Measurements from ENCODE around the gene RABGAP1.

The RABGAP1 gene

GRCh38 chr9:123081824-123082223 lies 141.0 kb downstream of the RABGAP1 start:
- DNase-seq (ENCODE audit: low spot score): no peak

- DNase-seq (ENCODE audit: low spot score): no peak
These were observed 142.9 kb downstream of the RABGAP1 start for GRCh38 chr9:123083680-123084079.

DNA sequence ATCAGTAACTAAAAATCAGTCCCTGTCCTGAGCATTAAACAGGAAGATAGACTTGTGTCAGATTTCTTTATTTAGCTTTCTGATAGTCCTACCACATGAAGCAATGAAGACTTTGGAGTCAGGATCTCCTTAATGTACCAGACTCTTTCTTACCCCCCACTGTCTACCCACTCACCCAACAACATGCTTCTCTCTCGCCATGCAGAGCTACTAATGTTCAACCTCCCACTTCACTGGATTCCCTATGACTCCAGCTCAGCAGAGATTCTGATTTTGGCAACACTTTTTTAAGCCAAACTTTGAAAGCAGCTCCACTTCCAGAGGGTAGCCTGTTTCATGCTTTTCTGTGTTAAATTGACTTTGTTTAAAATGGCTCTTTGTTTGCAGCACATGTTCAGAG lies 143.4 kb downstream of the RABGAP1 start:
- no peak for DNase-seq (ENCODE audit: low spot score)

DNA sequence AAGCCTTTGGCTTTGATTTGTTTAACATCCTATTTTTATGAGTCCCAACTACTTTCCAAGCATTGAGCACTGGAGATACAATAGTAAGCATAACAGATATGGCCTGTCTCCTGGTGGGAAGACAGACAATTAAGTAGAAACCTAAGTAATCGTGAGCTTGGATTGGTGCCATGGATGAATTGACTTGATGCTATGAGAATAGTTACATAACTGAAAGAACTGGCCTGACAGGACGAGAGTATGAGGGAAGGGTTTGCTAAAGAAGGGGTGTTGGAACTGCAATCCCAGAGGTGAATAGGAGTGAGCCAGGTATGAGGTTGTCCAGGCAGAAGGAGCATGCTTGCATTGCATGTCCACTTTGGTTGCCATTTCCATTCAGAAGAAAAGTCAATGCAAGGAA lies 145.1 kb downstream of the RABGAP1 start:
- no peak for DNase-seq (ENCODE audit: low spot score)

DNA sequence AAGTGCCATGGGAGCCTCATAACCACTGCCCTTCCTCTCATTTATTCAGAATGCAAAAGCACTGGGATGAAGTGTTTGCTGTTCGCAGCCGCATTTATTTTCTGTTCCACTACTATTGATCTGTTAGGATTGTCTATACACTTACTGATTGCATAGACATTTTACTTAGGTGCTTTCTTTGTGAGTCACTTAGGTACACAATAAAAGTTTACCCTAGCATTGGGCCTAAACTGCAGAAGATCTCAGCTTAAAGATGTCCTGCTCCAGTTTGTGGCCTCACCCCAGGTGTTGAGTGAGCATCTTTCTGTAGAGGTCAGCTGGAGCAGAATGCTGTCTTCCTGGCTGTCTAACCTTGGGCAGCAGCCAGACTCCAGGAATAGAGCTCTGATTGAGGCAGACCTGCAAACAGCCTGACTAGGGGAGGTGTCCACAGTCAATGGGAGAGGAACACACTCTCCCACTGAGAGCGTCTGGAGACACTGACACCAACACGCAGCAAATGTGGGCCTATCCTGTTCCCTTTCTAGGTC lies 146.6 kb downstream of the RABGAP1 start:
- DNase-seq (ENCODE audit: low spot score): no peak

GRCh38 chr9:123089040-123089439 lies 148.2 kb downstream of the RABGAP1 start:
- DNase-seq (ENCODE audit: low spot score): no peak

DNA sequence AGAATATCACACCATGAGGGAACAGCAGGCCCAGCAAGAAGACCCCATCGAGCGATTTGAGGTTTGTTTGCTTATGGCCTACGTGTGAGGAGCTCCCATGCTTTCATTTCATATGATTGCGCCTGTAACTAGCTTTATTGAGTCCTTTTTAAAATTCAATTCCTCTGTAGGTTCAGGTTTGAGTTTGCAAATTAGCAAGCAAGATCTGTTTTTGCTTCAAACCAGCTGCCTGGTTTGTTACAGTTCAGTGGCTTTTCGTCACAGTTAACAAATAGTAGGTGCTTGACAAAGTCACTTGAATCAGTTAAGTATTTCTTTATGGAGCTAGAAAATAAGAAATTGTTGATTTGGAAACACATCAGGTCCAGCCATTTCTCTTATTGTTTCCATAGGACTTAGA lies 149.0 kb downstream of the RABGAP1 start:
- no peak for DNase-seq (ENCODE audit: low spot score)

DNA sequence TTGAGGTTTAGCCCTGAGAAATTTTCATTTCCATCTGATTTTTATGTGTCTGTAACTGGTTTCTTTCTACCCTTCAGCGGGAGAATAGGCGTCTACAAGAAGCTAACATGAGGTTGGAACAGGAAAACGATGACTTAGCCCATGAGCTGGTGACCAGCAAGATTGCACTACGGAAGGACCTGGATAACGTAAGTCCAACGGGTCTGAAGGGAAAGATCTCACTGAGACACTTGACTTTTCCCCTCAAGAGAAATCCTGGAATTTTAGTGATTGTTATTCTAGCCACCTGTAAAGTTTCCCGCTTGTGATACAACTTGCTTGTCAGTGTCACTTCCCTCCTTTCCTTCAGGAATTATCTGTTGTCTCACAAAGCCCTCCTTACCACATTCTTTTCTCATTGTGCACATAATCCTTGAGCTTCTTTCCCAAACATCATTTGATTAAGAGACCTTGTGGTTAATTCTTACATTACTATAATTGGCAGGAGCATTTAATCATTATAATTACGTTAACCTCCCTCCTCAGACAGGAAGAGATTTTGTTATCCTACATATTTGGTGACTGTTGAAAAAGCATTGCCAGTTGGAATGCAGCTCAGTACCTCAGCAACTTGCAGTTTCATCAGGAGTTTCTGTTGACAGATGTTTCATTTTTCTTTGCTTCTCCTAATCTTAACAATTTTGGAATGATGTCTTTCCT lies 149.5 kb downstream of the RABGAP1 start:
- DNase-seq (ENCODE audit: low spot score): no peak

GRCh38 chr9:123090956-123091355 lies 150.1 kb downstream of the RABGAP1 start:
- no peak for DNase-seq (ENCODE audit: low spot score)

GRCh38 chr9:123091459-123091858 lies 150.6 kb downstream of the RABGAP1 start:
- DNase-seq (ENCODE audit: low spot score): no peak

GRCh38 chr9:123093141-123093540 lies 152.3 kb downstream of the RABGAP1 start:
- no peak for DNase-seq (ENCODE audit: low spot score)

- no peak for DNase-seq (ENCODE audit: low spot score)
These were observed 156.2 kb downstream of the RABGAP1 start for GRCh38 chr9:123096987-123097386.

DNA sequence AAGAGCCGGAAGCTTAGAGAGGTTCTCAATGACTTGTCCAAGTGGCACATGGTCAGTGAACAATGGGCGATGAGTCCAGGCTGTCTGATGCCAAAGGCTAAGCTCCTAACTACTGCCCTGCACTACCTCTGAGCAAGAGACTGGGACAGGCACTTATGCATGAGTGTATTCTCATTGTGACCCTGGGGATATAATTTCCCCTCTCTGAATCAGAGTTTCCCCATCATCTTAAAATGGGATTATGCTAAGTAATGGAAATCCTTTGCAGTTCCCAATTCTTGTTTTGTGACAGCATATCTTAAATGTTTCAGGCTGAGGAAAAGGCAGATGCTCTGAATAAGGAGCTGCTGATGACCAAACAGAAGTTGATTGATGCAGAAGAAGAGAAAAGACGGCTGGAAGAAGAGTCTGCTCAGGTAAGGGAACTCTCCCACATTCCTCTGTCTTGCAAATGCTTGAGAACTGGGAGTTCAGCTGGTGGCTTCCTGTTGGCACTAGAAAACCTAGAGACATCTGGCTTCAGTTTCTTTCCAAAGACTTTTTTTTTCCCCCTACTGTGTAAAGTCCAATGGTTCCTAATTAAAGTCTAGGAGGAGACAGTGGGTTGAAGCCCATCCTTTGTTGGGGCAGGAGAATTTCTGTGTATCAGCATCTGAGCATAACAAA lies 156.7 kb downstream of the RABGAP1 start:
- no peak for DNase-seq (ENCODE audit: low spot score)

DNA sequence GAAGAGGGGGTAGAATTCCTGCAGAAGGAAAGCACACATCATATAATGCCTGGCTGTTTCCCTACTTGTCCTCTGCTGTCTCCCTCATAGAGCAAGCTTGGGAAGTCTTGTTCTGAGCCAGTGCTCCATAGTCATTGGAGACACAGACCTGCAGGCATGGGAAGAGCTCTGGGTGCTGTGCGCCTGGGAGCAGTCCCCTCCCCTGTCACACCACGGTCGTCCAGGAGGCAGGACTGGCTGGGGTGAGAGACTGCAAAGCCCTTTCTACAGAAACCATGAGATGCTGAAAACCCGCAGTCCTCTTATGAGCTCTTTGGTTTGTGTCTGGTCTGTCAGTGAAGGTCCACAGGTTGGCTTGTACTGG lies 157.3 kb downstream of the RABGAP1 start:
- no peak for DNase-seq (ENCODE audit: low spot score)

- no peak for DNase-seq (ENCODE audit: low spot score)
These were observed 158.2 kb downstream of the RABGAP1 start for GRCh38 chr9:123099042-123099441.

DNA sequence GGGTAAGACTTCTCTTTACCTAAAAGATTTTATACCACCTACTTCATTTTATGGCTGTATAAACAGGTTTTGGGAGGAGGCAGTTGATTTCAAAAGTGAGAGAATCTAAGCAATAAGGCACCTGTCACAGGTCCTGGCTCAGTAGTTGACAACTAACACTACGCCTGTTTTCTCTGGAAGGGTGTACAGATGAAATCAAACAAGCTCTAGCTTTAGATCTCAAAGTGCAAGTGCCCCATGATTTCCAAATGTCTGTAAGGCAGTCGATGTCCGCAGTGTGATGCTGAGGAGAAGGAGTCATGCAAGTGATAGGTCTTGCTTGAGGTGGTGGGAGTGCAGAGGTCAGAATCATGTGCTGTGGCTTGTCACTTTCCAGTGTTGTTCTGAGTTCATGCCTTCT lies 158.7 kb downstream of the RABGAP1 start:
- DNase-seq (ENCODE audit: low spot score): no peak

DNA sequence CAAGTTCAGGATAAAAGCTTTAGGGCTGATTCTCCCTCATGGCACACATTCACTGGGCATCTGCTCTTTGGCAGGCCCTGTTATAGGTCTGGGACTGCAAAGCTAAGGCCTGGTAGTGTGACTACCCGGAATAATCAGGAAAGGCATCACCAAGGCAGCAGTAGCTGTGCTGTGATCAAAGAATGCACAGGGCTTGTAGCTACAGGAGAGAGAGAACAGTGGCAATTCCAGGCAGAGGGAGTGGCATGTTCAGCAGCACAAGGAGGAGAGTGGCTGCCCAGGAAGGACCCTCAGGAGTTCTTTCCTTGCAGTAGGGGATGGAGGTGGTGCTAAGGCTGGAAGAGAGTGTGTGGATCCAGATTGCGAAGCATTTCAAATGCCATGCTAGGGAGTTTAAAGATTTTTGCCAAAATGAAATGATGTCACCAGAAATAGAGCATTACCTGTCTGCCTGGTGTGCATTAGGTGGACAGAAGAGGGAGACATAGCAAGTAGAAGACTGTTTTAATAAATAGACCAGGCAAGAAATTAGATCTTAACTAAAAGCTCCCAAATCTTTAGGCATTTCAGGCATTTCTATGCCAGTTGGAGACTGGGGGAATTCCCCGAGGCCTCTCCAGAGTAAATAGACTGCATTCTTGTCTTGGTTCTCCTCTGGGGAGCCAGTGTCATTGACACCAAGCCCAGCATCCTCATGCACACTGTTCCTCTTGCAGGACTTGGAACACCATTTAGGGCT lies 161.7 kb downstream of the RABGAP1 start:
- DNase-seq (ENCODE audit: low spot score): no peak

GRCh38 chr9:123104807-123105206 lies 164.0 kb downstream of the RABGAP1 start:
- DNase-seq (ENCODE audit: low spot score): no peak

DNA sequence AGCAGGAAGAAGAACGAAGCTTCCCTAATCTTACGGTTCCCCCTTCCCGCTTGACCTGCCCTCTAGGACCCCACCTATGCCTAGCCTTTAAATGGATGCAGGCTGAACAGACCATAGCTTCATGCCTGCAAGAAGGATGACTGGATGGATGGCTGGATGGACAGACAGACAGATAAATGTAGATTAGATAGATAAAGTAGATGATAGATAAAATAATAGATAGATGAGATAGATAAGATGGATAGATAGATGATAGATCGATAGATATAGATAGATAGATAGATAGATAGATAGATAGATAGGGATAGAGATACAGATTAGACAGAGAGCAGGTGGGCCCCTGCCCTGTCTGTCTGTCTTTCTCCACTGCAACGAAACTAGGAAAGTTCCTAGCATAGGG lies 164.7 kb downstream of the RABGAP1 start:
- no peak for DNase-seq (ENCODE audit: low spot score)

- no peak for DNase-seq (ENCODE audit: low spot score)
These were observed 166.9 kb downstream of the RABGAP1 start for GRCh38 chr9:123107639-123108285.

DNA sequence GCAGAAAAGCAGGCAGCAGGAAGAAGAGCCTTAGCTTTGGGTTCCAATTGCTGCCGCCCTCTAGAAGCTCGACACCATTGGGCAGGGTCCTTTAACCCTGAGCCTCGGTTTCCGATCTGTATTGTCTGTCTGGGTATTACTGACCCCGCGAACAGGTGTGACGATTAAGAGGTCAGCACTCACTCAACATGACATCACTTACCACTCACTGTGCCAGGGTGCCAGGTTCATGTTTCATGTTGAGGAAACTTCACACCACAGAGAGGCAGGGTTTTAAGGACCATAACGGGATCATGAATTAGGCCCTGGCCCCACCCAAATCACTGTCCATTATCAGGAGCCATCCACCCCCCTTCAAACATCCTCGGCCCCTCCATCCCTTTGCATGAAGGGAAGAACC lies 168.2 kb downstream of the RABGAP1 start:
- no peak for DNase-seq (ENCODE audit: low spot score)

GRCh38 chr9:123109540-123110279 lies 168.9 kb downstream of the RABGAP1 start:
- no peak for DNase-seq (ENCODE audit: low spot score)

Data from activated CD4-positive, alpha-beta T cell treated with anti-CD3 and anti-CD28 coated beads, Interleukin-2, Interleukin-4, amounts not matched to agents 100 ng/mL and 50 ng/mL, durations not matched to agents 16 hours and 8 hours (primary cell).